ENCODE measurements around the gene NARS2. TPM values are rescaled to one million over a fixed set of nuclear protein-coding genes. Genes with fewer than 3 reads are reported as not detected.

The NARS2 gene
- total and polyA plus RNA-seq, 9 donors = 13.2 to 24.5 (median 17.1) TPM

DNA sequence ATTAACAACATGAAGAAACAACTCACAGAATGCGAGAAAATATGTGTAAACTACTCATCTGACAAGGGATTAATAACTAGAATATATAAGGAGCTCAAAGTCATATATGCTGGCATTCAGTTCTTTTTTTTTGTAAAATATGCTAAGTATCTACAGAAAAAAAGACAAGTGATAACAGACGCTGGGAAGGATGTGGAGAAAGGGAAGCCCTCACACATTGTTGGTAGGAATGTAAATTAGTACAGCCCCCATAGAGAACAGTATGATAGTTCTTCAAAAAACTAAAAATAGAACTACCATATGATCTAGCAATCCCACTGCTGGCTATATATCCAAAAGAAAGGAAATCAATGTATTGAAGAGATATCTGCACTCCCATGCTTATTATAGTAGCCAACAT is 170.9 kb downstream of the NARS2 start:
- 22 to 31% (median 26%) methylated on average over 2 of the region's 2 CpGs for WGBS, 3 donors
- Histone ChIP-seq H3K27ac (no peak overlapping the region), H3K9me3 (no peaks in the 10 kb centered on the region), H3K4me3 (no peak overlapping the region), H3K36me3 (no peaks in the 10 kb centered on the region), H3K4me1 (ENCODE audit: insufficient read depth) (peaks cover 12% of the 10 kb centered on the region), H3K27me3 (no peaks in the 10 kb centered on the region)
- intact Hi-C loops (cut with DNase I) = no loop called here
- DNase-seq = no peak
- TF ChIP-seq CTCF (IDR thresholded peaks at IDR 0.05) (no peak), POLR2A (IDR thresholded peaks at IDR 0.05) (no peak), EP300 (IDR thresholded peaks at IDR 0.05) (no peak)

- Histone ChIP-seq H3K36me3 (no peaks in the 10 kb centered on the region), H3K27ac (no peak overlapping the region), H3K4me3 (no peak overlapping the region), H3K4me1 (ENCODE audit: insufficient read depth) (peaks cover 12% of the 10 kb centered on the region), H3K9me3 (no peaks in the 10 kb centered on the region), H3K27me3 (no peaks in the 10 kb centered on the region)
- intact Hi-C loops (cut with DNase I) = no loop called here
- WGBS, 3 donors = 98 to 100% (median 99%) methylated on average over 3 of the region's 3 CpGs
- no peak for TF ChIP-seq POLR2A (IDR thresholded peaks at IDR 0.05)
- no peak for TF ChIP-seq EP300 (IDR thresholded peaks at IDR 0.05)
- TF ChIP-seq CTCF (IDR thresholded peaks at IDR 0.05) = no peak
- no peak for DNase-seq
Observed at GRCh38 chr11:78402847-78403246, 171.8 kb downstream of the NARS2 start.

DNA sequence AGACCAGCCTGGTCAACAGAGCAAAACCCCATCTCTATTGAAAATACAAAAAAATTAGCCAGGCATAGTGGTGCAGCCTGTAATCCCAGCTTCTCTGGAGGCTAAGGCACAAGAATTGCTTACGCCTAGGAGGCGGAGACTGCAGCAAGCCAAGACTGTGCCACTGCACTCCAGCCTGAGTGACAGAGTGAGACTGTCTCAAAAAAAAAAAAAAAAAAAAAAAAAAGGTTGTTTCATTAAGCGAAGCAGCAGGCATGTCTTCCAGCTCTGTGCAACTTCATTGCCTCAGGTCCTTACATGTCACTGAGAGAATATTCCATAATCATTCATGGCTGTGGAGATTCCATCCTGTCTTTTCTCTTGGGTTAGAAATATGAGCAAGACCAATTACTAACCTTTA is 174.0 kb downstream of the NARS2 start:
- H3K36me3 ChIP-seq = no peaks in the 10 kb centered on the region
- H3K9me3 ChIP-seq = no peaks in the 10 kb centered on the region
- no peak for TF ChIP-seq EP300 (IDR thresholded peaks at IDR 0.05)
- no peak for TF ChIP-seq CTCF (IDR thresholded peaks at IDR 0.05)
- TF ChIP-seq POLR2A (IDR thresholded peaks at IDR 0.05) = no peak
- peaks cover 14% of the 10 kb centered on the region for H3K4me1 ChIP-seq (ENCODE audit: insufficient read depth)
- intact Hi-C loops (cut with DNase I) = no loop called here
- no peak overlapping the region for H3K4me3 ChIP-seq
- no peaks in the 10 kb centered on the region for H3K27me3 ChIP-seq
- DNase-seq = no peak
- 95 to 99% (median 98%) methylated on average over 3 of the region's 3 CpGs for WGBS, 3 donors
- no peak overlapping the region for H3K27ac ChIP-seq

- intact Hi-C loops (cut with DNase I) = no loop called here
- DNase-seq = no peak
- no peaks in the 10 kb centered on the region for H3K9me3 ChIP-seq
- 65 to 88% (median 81%) methylated on average over 1 of the region's 1 CpG for WGBS, 3 donors
- H3K27me3 ChIP-seq = no peaks in the 10 kb centered on the region
- TF ChIP-seq EP300 (IDR thresholded peaks at IDR 0.05) (no peak), POLR2A (IDR thresholded peaks at IDR 0.05) (no peak), CTCF (IDR thresholded peaks at IDR 0.05) (no peak)
- H3K4me3 ChIP-seq = no peak overlapping the region
- H3K36me3 ChIP-seq = no peaks in the 10 kb centered on the region
- H3K27ac ChIP-seq = no peak overlapping the region
- peaks cover 17% of the 10 kb centered on the region for H3K4me1 ChIP-seq (ENCODE audit: insufficient read depth)
Observed at GRCh38 chr11:78400116-78400515, 174.5 kb downstream of the NARS2 start.

- no peaks in the 10 kb centered on the region for H3K36me3 ChIP-seq
- 81 to 86% (median 84%) methylated on average over 4 of the region's 4 CpGs for WGBS, 3 donors
- H3K4me1 ChIP-seq (ENCODE audit: insufficient read depth) = peaks cover 19% of the 10 kb centered on the region
- no peak for TF ChIP-seq EP300 (IDR thresholded peaks at IDR 0.05)
- no peak for TF ChIP-seq CTCF (IDR thresholded peaks at IDR 0.05)
- no peak for TF ChIP-seq POLR2A (IDR thresholded peaks at IDR 0.05)
- no peaks in the 10 kb centered on the region for H3K9me3 ChIP-seq
- H3K27ac ChIP-seq = no peak overlapping the region
- no peak for DNase-seq
- intact Hi-C loops (cut with DNase I) = no loop called here
- H3K4me3 ChIP-seq = no peak overlapping the region
- no peaks in the 10 kb centered on the region for H3K27me3 ChIP-seq
Observed at GRCh38 chr11:78399136-78399535, 175.5 kb downstream of the NARS2 start.

Measured in ovary (tissue), 9 donors.